ENCODE results near the gene ISOC2.

DNA sequence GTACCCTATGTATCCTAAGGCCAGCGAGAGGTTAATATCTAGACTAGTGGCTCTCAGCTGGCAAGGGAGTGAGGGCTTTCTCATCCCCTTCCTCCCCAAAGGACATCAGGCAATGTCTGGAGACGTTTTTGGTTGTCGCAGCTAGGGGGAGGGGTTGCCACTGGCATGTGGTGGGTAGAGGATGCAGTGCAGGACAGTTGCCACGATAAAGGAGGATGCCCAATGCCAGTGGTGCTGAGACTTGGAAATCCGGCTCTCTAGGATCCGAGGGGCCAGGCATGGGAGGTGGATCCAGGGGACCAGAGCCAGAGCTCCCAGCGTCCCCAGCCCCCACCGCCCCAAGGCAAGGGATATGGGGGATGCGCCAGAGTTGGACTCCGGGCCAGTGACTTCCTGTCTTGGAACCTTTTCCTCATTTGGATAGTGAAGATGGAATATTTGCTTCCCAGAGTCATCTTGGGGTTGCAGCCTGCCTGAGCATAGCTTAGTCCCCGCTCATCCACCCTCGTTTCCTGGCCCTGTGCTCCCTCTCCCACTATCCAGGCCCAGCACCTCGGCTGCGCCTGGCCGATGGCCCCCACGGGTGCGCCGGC is 31.7 kb upstream of the ISOC2 start:
- TF ChIP-seq CTCF (IDR thresholded peaks at IDR 0.05) (no peak), EZH2 (IDR thresholded peaks at IDR 0.05) (no peak), EZH2phosphoT487 (IDR thresholded peaks at IDR 0.05) (no peak)
